H9 (cell line): ENCODE data around the gene SNX27. TPM values are rescaled to one million over a fixed set of nuclear protein-coding genes. Genes with fewer than 3 reads are reported as not detected.

Experiments used
- DNase-seq: peaks from one replicate; pipeline ENCODE4 v3.0.0-alpha.2; 2017
- H2AFZ ChIP-seq: one replicate; pipeline ENCODE4 v1.6.1; 2013; ENCODE audit warnings: mild to moderate bottlenecking, low read length, control low read depth, moderate library complexity
- H2AK5ac ChIP-seq: 2 replicates; pipeline ENCODE4 v1.6.1; 2013; ENCODE audit warnings: low read length, control low read depth, mixed read lengths; ENCODE audit not compliant: insufficient read length
- H2BK120ac ChIP-seq: one replicate; pipeline ENCODE4 v1.6.1; 2013; ENCODE audit warnings: low read depth, mild to moderate bottlenecking, low read length, control low read depth, inconsistent platforms; ENCODE audit not compliant: poor library complexity, severe bottlenecking
- H2BK12ac ChIP-seq: 2 replicates; pipeline ENCODE4 v1.6.1; 2013; ENCODE audit warnings: low read length, control low read depth, mixed read lengths, low read depth; ENCODE audit not compliant: insufficient read length
- H2BK15ac ChIP-seq: 2 replicates; pipeline ENCODE4 v1.6.1; 2013; ENCODE audit warnings: low read depth, low read length, control low read depth
- H2BK20ac ChIP-seq: one replicate; pipeline ENCODE4 v1.6.1; 2013; ENCODE audit warnings: low read depth, mild to moderate bottlenecking, low read length, control low read depth, inconsistent platforms; ENCODE audit not compliant: poor library complexity, severe bottlenecking
- H2BK5ac ChIP-seq: 2 replicates; pipeline ENCODE4 v1.6.1; 2013; ENCODE audit warnings: low read length, control low read depth, mixed read lengths; ENCODE audit not compliant: insufficient read length
- H3K14ac ChIP-seq: 2 replicates; pipeline ENCODE4 v1.6.1; 2013; ENCODE audit warnings: low read length, control low read depth; ENCODE audit not compliant: insufficient read depth
- H3K18ac ChIP-seq: 2 replicates; pipeline ENCODE4 v1.6.1; 2013; ENCODE audit warnings: low read depth, mild to moderate bottlenecking, mixed read lengths, low read length, control low read depth; ENCODE audit not compliant: insufficient read length
- H3K23ac ChIP-seq: 2 replicates; pipeline ENCODE4 v1.6.1; 2013; ENCODE audit warnings: low read length, control low read depth, mixed read lengths, low read depth; ENCODE audit not compliant: insufficient read length
- H3K23me2 ChIP-seq: 2 replicates; pipeline ENCODE4 v1.6.1; 2013; ENCODE audit warnings: low read depth, mild to moderate bottlenecking, mixed read lengths, low read length, control low read depth; ENCODE audit not compliant: insufficient read length, poor library complexity, severe bottlenecking
- H3K27ac ChIP-seq: 2 replicates; pipeline ENCODE4 v1.5.1; 2013; ENCODE audit warnings: low read length, control low read depth, mixed read lengths, low read depth; ENCODE audit not compliant: insufficient read length
- H3K27me3 ChIP-seq: 2 replicates; pipeline ENCODE4 v1.6.1; 2013; ENCODE audit warnings: low read length, control low read depth, inconsistent platforms; ENCODE audit not compliant: insufficient read depth
- H3K4ac ChIP-seq: 2 replicates; pipeline ENCODE4 v1.6.1; 2013; ENCODE audit warnings: low read depth, mild to moderate bottlenecking, control low read depth, inconsistent platforms, low read length, moderate library complexity
- H3K4me1 ChIP-seq: 2 replicates; pipeline ENCODE4 v1.6.1; 2013; ENCODE audit warnings: low read length, control low read depth, inconsistent platforms; ENCODE audit not compliant: insufficient read depth
- H3K4me2 ChIP-seq: 2 replicates; pipeline ENCODE4 v1.6.1; 2013; ENCODE audit warnings: low read length, control low read depth, mixed read lengths; ENCODE audit not compliant: insufficient read length, insufficient read depth
- H3K56ac ChIP-seq: 2 replicates; pipeline ENCODE4 v1.6.1; 2013; ENCODE audit warnings: low read depth, mild to moderate bottlenecking, mixed read lengths, low read length, control low read depth; ENCODE audit not compliant: insufficient read length
- H3K79me1 ChIP-seq: 2 replicates; pipeline ENCODE4 v1.6.1; 2013; ENCODE audit warnings: low read depth, mild to moderate bottlenecking, moderate library complexity, low read length, control low read depth, inconsistent platforms; ENCODE audit not compliant: insufficient read depth, poor library complexity, severe bottlenecking
- H3K79me2 ChIP-seq: 2 replicates; pipeline ENCODE4 v1.6.1; 2013; ENCODE audit warnings: low read length, control low read depth, inconsistent platforms; ENCODE audit not compliant: insufficient read depth
- H3K9ac ChIP-seq: 2 replicates; pipeline ENCODE4 v1.6.1; 2013; ENCODE audit warnings: low read length, control low read depth, mixed read lengths; ENCODE audit not compliant: insufficient read length; ENCODE audit errors: extremely low read depth
- H3K9me3 ChIP-seq: one replicate; pipeline ENCODE4 v1.6.1; 2013; ENCODE audit warnings: low read depth, low read length, inconsistent platforms; ENCODE audit not compliant: control insufficient read depth
- H3T11ph ChIP-seq: one replicate; pipeline ENCODE4 v1.6.1; 2013; ENCODE audit warnings: mild to moderate bottlenecking, low read length, control low read depth, inconsistent platforms
- H4K20me1 ChIP-seq: one replicate; pipeline ENCODE4 v1.6.1; 2013; ENCODE audit not compliant: control insufficient read depth, insufficient read length, insufficient read depth
- H4K5ac ChIP-seq: 2 replicates; pipeline ENCODE4 v1.6.1; 2013; ENCODE audit warnings: low read depth, mild to moderate bottlenecking, mixed read lengths, low read length, control low read depth; ENCODE audit not compliant: insufficient read length
- H4K8ac ChIP-seq: replicated peaks from 2 replicates; pipeline ENCODE4 v1.6.1; 2013; ENCODE audit warnings: low read length, control low read depth, mixed read lengths, low read depth; ENCODE audit not compliant: insufficient read length
- H4K91ac ChIP-seq: 2 replicates; pipeline ENCODE4 v1.6.1; 2013; ENCODE audit warnings: low read depth, mild to moderate bottlenecking, moderate library complexity, mixed read lengths, low read length, control low read depth; ENCODE audit not compliant: insufficient read length
- H3K27ac Mint-ChIP-seq, 3 experiments: 2 replicates in 2 of 3; 3 replicates in 1 of 3; pipeline ENCODE4 v1.8.0; 2020 to 2021; ENCODE audit warnings: mixed read lengths in 3 of 3, mild to moderate bottlenecking in 1 of 3, moderate library complexity in 1 of 3
- H3K27me3 Mint-ChIP-seq: 2 replicates; pipeline ENCODE4 v1.8.0; 2021; ENCODE audit warnings: low read depth, mild to moderate bottlenecking, moderate library complexity, mixed read lengths
- H3K36me3 Mint-ChIP-seq, 3 experiments: 2 replicates in 2 of 3; 3 replicates in 1 of 3; pipeline ENCODE4 v1.8.0; 2020 to 2021; ENCODE audit warnings: low read depth in 3 of 3, mixed read lengths in 3 of 3; ENCODE audit not compliant: insufficient read depth in 1 of 3
- H3K4me1 Mint-ChIP-seq, 2 experiments: 2 replicates each; pipeline ENCODE4 v1.8.0; 2020; ENCODE audit warnings: mixed read lengths in 2 of 2
- H3K4me3 Mint-ChIP-seq, 2 experiments: 2 replicates in 1 of 2; 3 replicates in 1 of 2; pipeline ENCODE4 v1.8.0; 2020 to 2021; ENCODE audit warnings: mild to moderate bottlenecking in 2 of 2, mixed read lengths in 2 of 2, moderate library complexity in 1 of 2
- H3K9me3 Mint-ChIP-seq, 2 experiments: 2 replicates in 1 of 2; 3 replicates in 1 of 2; pipeline ENCODE4 v1.8.0; 2020; ENCODE audit warnings: mild to moderate bottlenecking in 2 of 2, mixed read lengths in 2 of 2, moderate library complexity in 1 of 2
- CTCF ChIP-seq: fragments of 200-600 bp; sonication (generic); conservative IDR thresholded peaks from 3 replicates; pipeline ENCODE4 v1.8.0; 2021; ENCODE audit warnings: antibody characterized with exemption, mild to moderate bottlenecking
- WGBS: extraction: QIAGEN DNeasy Blood & Tissue Kit; methylation state at CpG from one replicate; pipeline ENCODE4 v1.1.7; 2013; ENCODE audit warnings: missing lambda C conversion rate, low lambda C conversion rate, mixed read lengths; ENCODE audit not compliant: insufficient read length; ENCODE audit errors: extremely low coverage; 5-methylcytosine and 5-hydroxymethylcytosine counted together
- total RNA-seq: library from RNA; stranded (reverse); gene quantifications from 2 replicates; pipeline ENCODE4 v1.2.1, GENCODE V29; 2021

Gene SNX27
- total RNA-seq, 1 experiment from 2014 or later: 48.9 TPM

DNA sequence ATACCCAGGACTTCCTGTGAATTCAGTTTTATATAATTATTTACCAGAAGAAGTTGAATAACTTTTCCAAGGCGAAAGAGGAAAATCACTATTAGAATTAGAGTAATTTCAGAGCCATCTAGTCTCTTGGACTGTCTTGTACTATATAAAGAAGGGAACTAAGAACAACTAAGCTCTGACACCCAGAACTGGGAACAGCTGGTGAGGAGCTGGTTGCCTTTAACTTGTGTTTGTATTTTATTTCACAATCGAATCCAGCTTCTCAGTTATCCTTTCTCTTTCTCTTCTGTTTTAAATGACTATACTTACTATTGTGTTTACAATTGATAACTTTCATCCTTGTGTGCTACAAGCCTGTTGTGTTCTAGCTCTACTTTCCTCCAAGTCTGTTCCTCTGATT is 8.4 kb downstream of the SNX27 start:
- no peaks in the 10 kb centered on the region for H3K27me3 ChIP-seq
- H2AFZ ChIP-seq: no peak overlapping the region

More for the DNA sequence above, 8.4 kb downstream of the SNX27 start:
- H3K79me1 ChIP-seq: peaks cover 4% of the 10 kb centered on the region
- H2BK5ac ChIP-seq: no peak overlapping the region
- no peaks in the 10 kb centered on the region for H3K23me2 ChIP-seq
- no peak overlapping the region for H3T11ph ChIP-seq
- H3K4ac ChIP-seq: no peak overlapping the region
- H3K23ac ChIP-seq: no peak overlapping the region
- Mint-ChIP-seq H3K4me3 (no peak overlapping the region), H3K36me3 (peaks cover 0 to 7% (median 3%) of the 10 kb centered on the region in 3 experiments; a peak in 4 of 7 replicates), H3K27me3 (no peaks in the 10 kb centered on the region), H3K27ac (peak overlapping the region; percentile 5 to 97 (median 24); a peak in 3 of 7 replicates), H3K9me3 (no peaks in the 10 kb centered on the region), H3K4me1 (peaks cover 22 to 27% of the 10 kb centered on the region in 2 experiments)
- no peak overlapping the region for H3K4me2 ChIP-seq
- H3K18ac ChIP-seq: no peak overlapping the region
- no peak overlapping the region for H2BK12ac ChIP-seq
- no peak overlapping the region for H4K5ac ChIP-seq
- no peak overlapping the region for H3K27ac ChIP-seq
- H3K14ac ChIP-seq: no peak overlapping the region
- H2BK120ac ChIP-seq: no peak overlapping the region
- H2BK15ac ChIP-seq: no peak overlapping the region
- H2AK5ac ChIP-seq: no peak overlapping the region
- H4K8ac ChIP-seq: no peak overlapping the region
- no CpG with 5 or more reads among the region's 2 CpGs for WGBS
- no peaks in the 10 kb centered on the region; the same call in 1 of the 2 replicates for H3K4me1 ChIP-seq
- no peaks in the 10 kb centered on the region for H3K9me3 ChIP-seq
- no peak overlapping the region for H4K91ac ChIP-seq
- no peak overlapping the region for H3K56ac ChIP-seq
- peaks cover 7% of the 10 kb centered on the region; the same call in 1 of the 2 replicates for H3K79me2 ChIP-seq
- H4K20me1 ChIP-seq: no peaks in the 10 kb centered on the region
- TF ChIP-seq CTCF: no peak
- H2BK20ac ChIP-seq: no peak overlapping the region
- H3K9ac ChIP-seq: no peak overlapping the region
- no peak for DNase-seq
